Osteoblast (primary cell): ENCODE results near the gene TMEM97. TPM values are rescaled to one million over a fixed set of nuclear protein-coding genes. Genes with fewer than 3 reads are reported as not detected.

Experiments used
- DNase-seq: peaks from one replicate; pipeline ENCODE4 v3.0.0; 2011; ENCODE audit warnings: low spot score, mixed read lengths; ENCODE audit not compliant: insufficient read length; ENCODE audit errors: missing footprints
- H2AFZ ChIP-seq: 2 replicates; pipeline ENCODE4 v1.6.0; 2011; ENCODE audit warnings: mild to moderate bottlenecking, low read length
- H3K27ac ChIP-seq: 2 replicates; pipeline ENCODE4 v1.5.1; 2011; ENCODE audit warnings: mild to moderate bottlenecking, low read depth, low read length, moderate library complexity
- H3K27me3 ChIP-seq: 2 replicates; pipeline ENCODE4 v1.6.0; 2012; ENCODE audit warnings: mild to moderate bottlenecking, control low read depth, inconsistent platforms, low read length, moderate library complexity; ENCODE audit not compliant: insufficient read depth
- H3K36me3 ChIP-seq: 2 replicates; pipeline ENCODE4 v1.5.1; 2011; ENCODE audit warnings: mild to moderate bottlenecking, low read length, control low read depth, moderate library complexity; ENCODE audit not compliant: insufficient read depth
- H3K4me1 ChIP-seq: 2 replicates; pipeline ENCODE4 v1.5.1; 2011; ENCODE audit warnings: mild to moderate bottlenecking, low read length, control low read depth, moderate library complexity; ENCODE audit not compliant: insufficient read depth
- H3K4me2 ChIP-seq: 2 replicates; pipeline ENCODE4 v1.6.0; 2011; ENCODE audit warnings: mild to moderate bottlenecking, low read length; ENCODE audit not compliant: insufficient read depth
- H3K4me3 ChIP-seq: fragments of 200-600 bp; sonication (generic); 3 replicates; pipeline ENCODE4 v1.5.1; 2012; ENCODE audit warnings: mild to moderate bottlenecking, low read length, inconsistent platforms; ENCODE audit not compliant: insufficient read depth
- H3K79me2 ChIP-seq: 2 replicates; pipeline ENCODE4 v1.6.0; 2012; ENCODE audit warnings: mild to moderate bottlenecking, low read length, control low read depth, inconsistent platforms; ENCODE audit not compliant: insufficient read depth
- H3K9me3 ChIP-seq: 2 replicates; pipeline ENCODE4 v1.5.1; 2011; ENCODE audit warnings: low read depth, low read length, control low read depth
- H4K20me1 ChIP-seq: 2 replicates; pipeline ENCODE4 v1.6.0; 2012; ENCODE audit warnings: mild to moderate bottlenecking, low read length, control low read depth; ENCODE audit not compliant: insufficient read depth
- total RNA-seq: library from RNA; depleted of rRNA; stranded (reverse); fragments of >200 nt; gene quantifications from 2 replicates; pipeline ENCODE4 v1.2.3, GENCODE V29; 2012
- TF ChIP-seq, protein P1 (sequence below): IDR thresholded peaks from 2 replicates; pipeline ENCODE4 v1.5.1; 2011; ENCODE audit warnings: mild to moderate bottlenecking, low read depth, low read length, moderate library complexity; ENCODE audit errors: extremely low read depth

The TMEM97 gene
- total RNA-seq, 1 donor: 20.6 TPM

DNA sequence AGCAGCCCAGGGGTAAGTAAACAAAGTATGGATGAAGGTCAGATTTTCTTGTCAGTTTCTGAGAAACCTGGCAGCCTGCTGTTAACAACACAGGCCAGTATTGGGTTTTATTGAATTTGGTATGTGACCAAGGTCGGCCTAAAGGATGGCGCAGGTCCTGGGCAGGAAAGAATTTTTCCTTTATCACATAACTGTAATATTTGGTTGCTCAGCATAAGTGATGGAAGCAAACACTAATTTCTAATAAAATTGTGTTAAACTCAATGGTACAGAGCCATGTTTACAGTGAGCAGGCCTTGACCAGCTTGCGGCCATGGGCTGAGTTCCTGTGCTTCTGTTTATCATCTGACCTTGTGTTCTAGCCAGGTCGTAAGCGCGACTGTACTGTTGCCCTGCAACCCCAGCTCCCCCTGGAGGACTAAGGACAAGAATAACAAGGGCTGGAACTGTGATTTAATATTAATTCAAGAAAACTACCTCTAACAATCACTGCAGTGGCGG is 27.8 kb downstream of the TMEM97 start:
- DNase-seq: no peak
- peaks cover 28% of the 10 kb centered on the region for H3K4me1 ChIP-seq
- peak overlapping the region; percentile 82 for H3K27ac ChIP-seq
- peak overlapping the region; percentile 44 for H3K4me2 ChIP-seq
- peaks cover 4% of the 10 kb centered on the region for H4K20me1 ChIP-seq
- peak overlapping the region; percentile 18 for H3K4me3 ChIP-seq
- no peak overlapping the region for H2AFZ ChIP-seq
- H3K79me2 ChIP-seq: peaks cover 12% of the 10 kb centered on the region
- H3K27me3 ChIP-seq: no peaks in the 10 kb centered on the region
- TF ChIP-seq, protein P1, sequence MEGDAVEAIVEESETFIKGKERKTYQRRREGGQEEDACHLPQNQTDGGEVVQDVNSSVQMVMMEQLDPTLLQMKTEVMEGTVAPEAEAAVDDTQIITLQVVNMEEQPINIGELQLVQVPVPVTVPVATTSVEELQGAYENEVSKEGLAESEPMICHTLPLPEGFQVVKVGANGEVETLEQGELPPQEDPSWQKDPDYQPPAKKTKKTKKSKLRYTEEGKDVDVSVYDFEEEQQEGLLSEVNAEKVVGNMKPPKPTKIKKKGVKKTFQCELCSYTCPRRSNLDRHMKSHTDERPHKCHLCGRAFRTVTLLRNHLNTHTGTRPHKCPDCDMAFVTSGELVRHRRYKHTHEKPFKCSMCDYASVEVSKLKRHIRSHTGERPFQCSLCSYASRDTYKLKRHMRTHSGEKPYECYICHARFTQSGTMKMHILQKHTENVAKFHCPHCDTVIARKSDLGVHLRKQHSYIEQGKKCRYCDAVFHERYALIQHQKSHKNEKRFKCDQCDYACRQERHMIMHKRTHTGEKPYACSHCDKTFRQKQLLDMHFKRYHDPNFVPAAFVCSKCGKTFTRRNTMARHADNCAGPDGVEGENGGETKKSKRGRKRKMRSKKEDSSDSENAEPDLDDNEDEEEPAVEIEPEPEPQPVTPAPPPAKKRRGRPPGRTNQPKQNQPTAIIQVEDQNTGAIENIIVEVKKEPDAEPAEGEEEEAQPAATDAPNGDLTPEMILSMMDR: peak; percentile 41
- no peaks in the 10 kb centered on the region for H3K9me3 ChIP-seq
- H3K36me3 ChIP-seq: peaks cover 84% of the 10 kb centered on the region

DNA sequence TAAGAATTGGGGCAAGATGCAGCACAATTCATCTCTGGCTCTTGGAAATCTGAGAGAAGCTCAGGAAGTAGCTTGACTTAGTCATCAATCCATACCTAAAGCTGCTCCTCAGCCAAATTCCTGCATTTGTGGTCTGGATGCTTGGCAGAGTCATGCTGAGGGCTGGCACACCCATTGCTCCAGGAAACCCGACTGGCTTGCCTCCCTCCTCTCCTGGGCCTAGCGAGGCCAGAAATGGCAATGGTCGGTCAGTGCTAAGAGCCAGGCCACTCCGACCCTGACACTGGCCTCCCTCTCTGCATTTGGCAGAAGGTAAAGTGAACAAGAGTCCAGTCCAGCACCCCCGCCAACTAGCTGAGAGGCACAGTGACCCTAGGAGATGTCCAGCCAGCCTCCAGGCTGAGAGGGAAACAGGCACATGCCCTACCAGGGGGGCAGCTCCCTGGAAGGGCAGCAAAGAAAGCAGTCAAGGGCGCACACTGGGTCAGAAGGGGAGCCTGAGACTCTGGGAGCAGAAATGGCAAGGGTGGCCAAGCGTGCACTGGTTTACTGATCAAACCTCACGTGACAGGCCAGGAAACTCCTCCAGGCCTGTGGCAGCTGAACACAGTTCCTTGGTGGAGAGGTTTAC is 28.4 kb downstream of the TMEM97 start:
- H3K79me2 ChIP-seq: peaks cover 10% of the 10 kb centered on the region
- TF ChIP-seq, protein P1: no peak
- H3K4me3 ChIP-seq: no peak overlapping the region
- H3K36me3 ChIP-seq: peaks cover 83% of the 10 kb centered on the region
- H2AFZ ChIP-seq: no peak overlapping the region
- H4K20me1 ChIP-seq: peaks cover 4% of the 10 kb centered on the region
- H3K4me2 ChIP-seq: peak overlapping the region; percentile 44
- H3K4me1 ChIP-seq: peaks cover 28% of the 10 kb centered on the region
- no peaks in the 10 kb centered on the region for H3K27me3 ChIP-seq
- H3K27ac ChIP-seq: peak overlapping the region; percentile 82
- H3K9me3 ChIP-seq: no peaks in the 10 kb centered on the region
- peak; percentile 97 for DNase-seq

DNA sequence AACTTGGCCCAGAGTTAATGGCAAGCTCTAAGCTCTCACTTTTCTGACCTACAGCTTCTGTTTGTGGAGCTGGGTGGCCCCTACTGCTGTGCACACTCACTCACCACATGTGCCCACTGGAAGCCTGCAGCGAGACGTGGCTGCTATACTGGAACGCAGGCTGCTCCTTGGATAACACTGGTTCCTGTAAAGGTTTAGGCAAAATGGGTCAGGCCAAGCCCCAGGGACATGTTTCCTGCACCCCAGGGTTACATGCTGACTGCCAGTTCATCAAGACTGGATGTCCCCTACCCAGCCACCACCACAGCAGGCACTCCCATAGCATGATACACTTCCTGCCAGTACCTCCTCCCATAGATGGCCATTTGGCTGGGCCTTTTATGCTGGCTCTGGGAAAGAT is 30.0 kb downstream of the TMEM97 start:
- Histone ChIP-seq H3K4me2 (no peak overlapping the region), H3K9me3 (no peaks in the 10 kb centered on the region), H3K4me3 (no peak overlapping the region), H3K36me3 (peaks cover 85% of the 10 kb centered on the region), H3K27ac (no peak overlapping the region), H2AFZ (no peak overlapping the region), H3K27me3 (no peaks in the 10 kb centered on the region), H3K4me1 (peaks cover 28% of the 10 kb centered on the region), H4K20me1 (peaks cover 8% of the 10 kb centered on the region), H3K79me2 (peaks cover 8% of the 10 kb centered on the region)
- DNase-seq: no peak
- TF ChIP-seq, protein P1: no peak

DNA sequence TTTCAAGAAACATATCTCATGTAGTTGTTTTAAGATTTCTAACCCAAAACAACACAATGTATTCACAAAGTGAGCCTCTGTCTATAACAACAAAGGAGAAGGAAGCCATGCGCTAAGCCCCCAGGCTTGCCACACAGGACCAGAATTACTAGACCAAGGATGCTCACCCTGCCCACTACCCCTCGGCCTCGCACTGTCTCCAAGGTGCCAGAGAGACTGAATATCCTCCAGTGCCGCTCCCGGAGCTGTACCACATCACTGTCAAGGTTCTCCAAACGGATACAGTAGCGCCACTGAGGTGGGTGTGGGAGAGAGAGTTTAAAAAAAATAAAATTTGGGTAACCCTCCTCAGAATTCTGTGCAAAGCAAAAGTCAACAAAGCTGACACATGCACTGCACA is 31.3 kb downstream of the TMEM97 start:
- DNase-seq: no peak
- Histone ChIP-seq H3K79me2 (peaks cover 17% of the 10 kb centered on the region), H3K27ac (no peak overlapping the region), H3K9me3 (no peaks in the 10 kb centered on the region), H4K20me1 (peaks cover 8% of the 10 kb centered on the region), H3K4me1 (peaks cover 28% of the 10 kb centered on the region), H3K27me3 (no peaks in the 10 kb centered on the region), H2AFZ (no peak overlapping the region), H3K4me2 (no peak overlapping the region), H3K4me3 (no peak overlapping the region), H3K36me3 (peaks cover 85% of the 10 kb centered on the region)
- TF ChIP-seq, protein P1: no peak
